Measurements from ENCODE around the gene NDUFS3. TPM values are rescaled to one million over a fixed set of nuclear protein-coding genes. Genes with fewer than 3 reads are reported as not detected.

Gene NDUFS3
- total RNA-seq, 3 donors from 2014 or later = 150 to 205 (median 197) TPM

GRCh38 chr11:47593934-47594855, 15.3 kb downstream of the NDUFS3 start, which contains the start of gene C1QTNF4:
TSS of gene C1QTNF4 (minus strand) at chr11:47594411. CDS start at chr11:47590810, 3,601 bp downstream.
- TF ChIP-seq CTCF (IDR thresholded peaks at IDR 0.05) = no peak
- Histone ChIP-seq H3K36me3 (ENCODE audit: low read depth) (no peaks in the 10 kb centered on the region), H3K4me3 (no peak within 1 kb of the TSS), H3K4me1 (ENCODE audit: low read depth) (peaks cover 7% of the 10 kb centered on the region), H3K9me3 (no peaks in the 10 kb centered on the region)
- no peak for DNase-seq
- no peak for ATAC-seq
- intact Hi-C loops (cut with DNase I, micrococcal nuclease) = no loop called here

- Histone ChIP-seq H3K9me3 (no peaks in the 10 kb centered on the region), H3K36me3 (ENCODE audit: low read depth) (no peaks in the 10 kb centered on the region), H3K4me3 (no peak overlapping the region), H3K4me1 (ENCODE audit: low read depth) (peaks cover 7% of the 10 kb centered on the region)
- DNase-seq (no peak), ATAC-seq (no peak)
- intact Hi-C loops (cut with DNase I, micrococcal nuclease) = no loop called here
- no peak for TF ChIP-seq CTCF (IDR thresholded peaks at IDR 0.05)
Observed at GRCh38 chr11:47595029-47595428, 16.2 kb downstream of the NDUFS3 start.

GRCh38 chr11:47595967-47596366, 17.1 kb downstream of the NDUFS3 start:
- ATAC-seq (no peak), DNase-seq (no peak)
- intact Hi-C loops (cut with DNase I, micrococcal nuclease) = no loop called here
- Histone ChIP-seq H3K4me1 (ENCODE audit: low read depth) (peaks cover 7% of the 10 kb centered on the region), H3K9me3 (no peaks in the 10 kb centered on the region), H3K4me3 (no peak overlapping the region), H3K36me3 (ENCODE audit: low read depth) (no peaks in the 10 kb centered on the region)
- no peak for TF ChIP-seq CTCF (IDR thresholded peaks at IDR 0.05)

- Histone ChIP-seq H3K4me3 (no peak overlapping the region), H3K9me3 (no peaks in the 10 kb centered on the region), H3K36me3 (ENCODE audit: low read depth) (no peaks in the 10 kb centered on the region), H3K4me1 (ENCODE audit: low read depth) (no peaks in the 10 kb centered on the region)
- no peak for TF ChIP-seq CTCF (IDR thresholded peaks at IDR 0.05)
- intact Hi-C loops (cut with DNase I, micrococcal nuclease) = no loop called here
- no peak for ATAC-seq
- DNase-seq = no peak
Observed at GRCh38 chr11:47599902-47600301, 21.0 kb downstream of the NDUFS3 start.

GRCh38 chr11:47603295-47603694, 24.4 kb downstream of the NDUFS3 start:
- ATAC-seq = no peak
- H3K36me3 ChIP-seq (ENCODE audit: low read depth) = no peaks in the 10 kb centered on the region
- H3K4me3 ChIP-seq = no peak overlapping the region
- intact Hi-C loops (cut with DNase I, micrococcal nuclease) = no loop called here
- no peaks in the 10 kb centered on the region for H3K9me3 ChIP-seq
- TF ChIP-seq CTCF (IDR thresholded peaks at IDR 0.05) = no peak
- H3K4me1 ChIP-seq (ENCODE audit: low read depth) = no peaks in the 10 kb centered on the region
- no peak for DNase-seq

All from mucosa of descending colon (tissue), 3 donors.